ENCODE measurements around the gene SPTBN4. TPM values are rescaled to one million over a fixed set of nuclear protein-coding genes. Genes with fewer than 3 reads are reported as not detected.
A peak's percentile ranks its signal among the peaks of the same experiment; 100 is the strongest.

The SPTBN4 gene
- polyA plus RNA-seq, 1 of the 3 experiments (the other 2 are of a cell fraction), result 3.1 TPM

- TF ChIP-seq ZBTB33 (IDR thresholded peaks at IDR 0.05; ENCODE audit: borderline replicate concordance, low read depth) (no peak), TEAD4 (IDR thresholded peaks at IDR 0.05; ENCODE audit: borderline replicate concordance, insufficient read depth) (no peak), CHD2 (IDR thresholded peaks at IDR 0.05; ENCODE audit: low read length, partially characterized antibody) (no peak), GATA2 (CRISPR knock-in tag; IDR thresholded peaks at IDR 0.05) (no peak), FOSL2 (IDR thresholded peaks at IDR 0.05; ENCODE audit: borderline replicate concordance, low read depth) (no peak), FOXJ3 (CRISPR knock-in tag; IDR thresholded peaks at IDR 0.05) (no peak)
These were observed 150.1 kb downstream of the SPTBN4 start (continued) for GRCh38 chr19:40616941-40617340.

DNA sequence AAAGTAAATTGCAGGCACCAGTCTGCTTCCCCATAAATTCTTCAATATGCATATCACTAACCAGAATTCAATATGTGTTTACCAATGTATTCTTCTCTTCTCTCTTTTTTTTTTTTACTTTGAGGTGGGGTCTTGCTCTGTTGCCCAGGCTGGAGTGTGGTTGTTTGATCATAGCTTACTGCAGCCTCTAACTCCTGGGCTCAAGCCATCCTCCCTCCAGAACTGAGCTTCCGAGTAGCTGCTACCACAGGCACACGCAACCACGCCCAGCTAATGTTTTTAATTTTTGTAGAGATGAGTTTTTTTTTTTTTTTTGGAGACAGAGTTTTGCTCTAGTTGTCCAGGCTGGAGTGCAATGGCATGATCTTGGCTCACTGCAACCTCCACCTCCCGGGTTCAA, 151.2 kb downstream of the SPTBN4 start:
- no peak overlapping the region for H3K27ac ChIP-seq (ENCODE audit: low read depth in 2 of 2, low read length in 1 of 2)
- H3K9me2 ChIP-seq, result no peaks in the 10 kb centered on the region
- no peaks in the 10 kb centered on the region for H3K4me1 ChIP-seq (ENCODE audit: control insufficient read depth in 1 of 2, insufficient read depth in 2 of 2, low read depth in 1 of 2, low read length in 1 of 2)
- ChIA-PET CTCF (interaction anchor here (0.7 to 12.8 kb wide), 3 partner anchors 13 to 77 kb away, joined by 4 to 155 read pairs (median 4); no protein-coding TSS in a partner anchor), POLR2A (no interaction called here)
- no peak overlapping the region for H3K9ac ChIP-seq
- H3K9me3 ChIP-seq, result no peaks in the 10 kb centered on the region
- H2AFZ ChIP-seq (ENCODE audit: low read depth), result no peak overlapping the region
- no peaks in the 10 kb centered on the region for H3F3A ChIP-seq (replicated peaks; ENCODE audit: insufficient read depth)
- no peak overlapping the region for H3K4me3 ChIP-seq (ENCODE audit: low read depth in 2 of 2, low read length in 1 of 2)
- H3K4me2 ChIP-seq, result no peak overlapping the region
- TF ChIP-seq MAX (IDR thresholded peaks at IDR 0.05; ENCODE audit: low read depth) (no peak), ELF1 (IDR thresholded peaks at IDR 0.05) (no peak)
- no peaks in the 10 kb centered on the region for H3K27me3 ChIP-seq (ENCODE audit: insufficient read depth)
- H3K79me2 ChIP-seq (ENCODE audit: insufficient read depth), result no peaks in the 10 kb centered on the region
- WGBS (ENCODE audit: low lambda C conversion rate), result 91% methylated on average over 4 of the region's 4 CpGs
- DNase-seq, result no peak
- H4K20me1 ChIP-seq (ENCODE audit: insufficient read depth), result no peaks in the 10 kb centered on the region
- no peaks in the 10 kb centered on the region for H3K36me3 ChIP-seq (replicated peaks in 1 of 2; ENCODE audit: control insufficient read depth in 1 of 2, insufficient read depth in 2 of 2, low read length in 1 of 2)

- Histone ChIP-seq H4K20me1 (ENCODE audit: insufficient read depth) (no peaks in the 10 kb centered on the region), H3K9ac (no peak overlapping the region), H2AFZ (ENCODE audit: low read depth) (no peak overlapping the region), H3K4me3 (ENCODE audit: low read depth in 2 of 2, low read length in 1 of 2) (no peak overlapping the region), H3K9me3 (no peaks in the 10 kb centered on the region), H3K4me2 (no peak overlapping the region), H3K36me3 (replicated peaks in 1 of 2; ENCODE audit: control insufficient read depth in 1 of 2, insufficient read depth in 2 of 2, low read length in 1 of 2) (no peaks in the 10 kb centered on the region), H3K27ac (ENCODE audit: low read depth in 2 of 2, low read length in 1 of 2) (no peak overlapping the region), H3F3A (replicated peaks; ENCODE audit: insufficient read depth) (no peaks in the 10 kb centered on the region), H3K27me3 (ENCODE audit: insufficient read depth) (no peaks in the 10 kb centered on the region), H3K79me2 (ENCODE audit: insufficient read depth) (no peaks in the 10 kb centered on the region), H3K9me2 (no peaks in the 10 kb centered on the region), H3K4me1 (ENCODE audit: control insufficient read depth in 1 of 2, insufficient read depth in 2 of 2, low read depth in 1 of 2, low read length in 1 of 2) (no peaks in the 10 kb centered on the region)
- 74% methylated on average over 10 of the region's 11 CpGs for WGBS (ENCODE audit: low lambda C conversion rate)
- TF ChIP-seq POLR2AphosphoS5 (IDR thresholded peaks at IDR 0.05; ENCODE audit: low read depth, low read length), result no peak
- peak; percentile 23 for DNase-seq
- ChIA-PET CTCF (interaction anchor here (1.1 to 12.8 kb wide), 7 partner anchors 14 to 314 kb away, joined by 3 to 155 read pairs (median 4); partner anchors contain the start of gene LTBP4), POLR2A (no interaction called here)
These were observed 152.7 kb downstream of the SPTBN4 start for GRCh38 chr19:40619333-40620160.
